Effector CD8-positive, alpha-beta T cell (primary cell): ENCODE results near the gene FBXL16.
A peak's percentile ranks its signal among the peaks of the same experiment; 100 is the strongest.
"Not testable (repeated sequence)": the region's sequence is repeated elsewhere in the genome, so short reads cannot be mapped to it uniquely, and the experiment has no call there.

Experiments
- DNase-seq: peaks from one replicate; lab custom pipeline; 2025; lab: John Stamatoyannopoulos, UW

The FBXL16 gene

DNA sequence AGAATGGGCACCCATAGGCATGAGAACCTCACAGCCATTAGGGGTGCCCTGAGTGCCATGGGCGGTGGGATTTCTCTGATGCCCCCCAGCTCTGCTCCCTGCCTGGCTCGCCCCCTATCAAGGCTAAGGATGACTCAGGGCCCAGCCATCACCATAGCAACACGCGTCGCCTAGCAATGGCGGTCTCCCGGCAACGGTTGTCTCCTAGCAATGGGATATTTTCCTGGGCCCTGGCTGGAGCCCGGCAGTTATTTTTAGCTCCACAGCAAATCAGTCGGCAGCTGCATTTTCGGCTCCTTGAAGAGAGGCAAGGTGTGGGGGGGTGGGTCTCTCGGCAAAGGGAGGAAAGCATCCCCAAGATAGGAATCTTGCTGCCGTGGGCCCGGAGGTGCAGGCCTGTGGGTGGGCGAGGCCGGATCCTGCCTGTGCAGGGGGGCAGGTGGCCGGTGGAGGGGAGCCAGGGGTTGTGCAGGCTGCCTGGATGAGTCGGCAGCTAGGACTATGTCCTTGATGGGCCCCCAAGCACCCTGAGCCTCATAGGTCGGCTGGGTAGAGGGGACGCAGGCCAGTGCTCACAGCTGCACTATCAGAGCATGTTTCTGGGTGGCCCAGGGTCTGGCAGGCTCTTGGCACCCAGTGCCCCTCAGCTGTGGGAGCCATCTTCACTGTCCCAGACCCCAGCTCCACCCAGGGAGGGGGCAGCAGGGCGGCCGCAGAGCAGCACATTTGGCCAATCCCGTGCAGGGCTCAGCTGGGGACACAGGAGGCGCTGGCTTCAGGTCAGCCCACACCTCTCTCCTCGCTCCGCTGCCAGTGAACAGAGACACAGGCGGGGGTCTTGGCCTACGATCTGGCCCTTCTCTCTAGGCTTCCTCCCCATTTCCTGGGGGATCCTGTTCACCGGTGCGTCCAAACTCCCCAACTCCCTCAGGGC is 4.2 kb upstream of the FBXL16 start:
- DNase-seq = no peak

DNA sequence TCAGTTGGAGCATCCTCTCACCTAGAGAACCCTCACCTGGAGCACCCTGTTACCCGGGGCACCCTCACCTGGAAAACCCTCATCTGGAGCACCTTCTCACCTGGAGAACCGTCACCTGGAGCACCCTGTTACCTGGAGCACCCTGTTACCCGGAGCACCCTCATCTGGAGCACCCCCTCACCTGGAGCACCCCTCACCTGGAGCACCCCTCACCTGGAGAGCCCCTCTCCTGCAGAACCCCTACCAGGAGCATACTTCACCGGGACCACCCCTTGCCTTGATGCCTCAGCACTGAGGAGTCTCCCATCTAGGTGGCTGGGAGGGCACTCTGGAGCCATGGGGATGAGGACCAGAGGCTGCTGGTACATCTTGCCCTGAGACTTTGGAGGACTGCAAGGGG is 3.4 kb upstream of the FBXL16 start:
- DNase-seq = no peak

DNA sequence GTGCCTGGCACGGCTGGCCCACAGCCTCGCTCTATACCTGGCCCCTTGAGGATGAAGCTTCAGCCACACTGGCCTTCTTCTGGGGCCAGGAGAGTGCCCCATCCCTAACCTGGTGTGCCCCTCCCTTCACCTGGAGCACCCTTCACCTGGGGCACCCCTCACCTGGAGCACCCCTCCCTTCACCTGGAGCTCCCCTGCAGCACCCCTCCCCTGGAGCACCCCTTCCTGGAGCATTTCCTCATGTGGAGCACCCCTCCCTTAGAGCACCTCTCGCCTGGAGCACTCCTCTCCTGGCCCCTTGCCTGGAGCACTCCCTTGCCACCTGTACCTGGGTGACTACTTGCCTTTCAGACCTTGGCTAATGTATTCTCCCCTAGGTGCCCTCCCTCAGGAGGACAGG is 2.4 kb upstream of the FBXL16 start:
- no peak for DNase-seq

DNA sequence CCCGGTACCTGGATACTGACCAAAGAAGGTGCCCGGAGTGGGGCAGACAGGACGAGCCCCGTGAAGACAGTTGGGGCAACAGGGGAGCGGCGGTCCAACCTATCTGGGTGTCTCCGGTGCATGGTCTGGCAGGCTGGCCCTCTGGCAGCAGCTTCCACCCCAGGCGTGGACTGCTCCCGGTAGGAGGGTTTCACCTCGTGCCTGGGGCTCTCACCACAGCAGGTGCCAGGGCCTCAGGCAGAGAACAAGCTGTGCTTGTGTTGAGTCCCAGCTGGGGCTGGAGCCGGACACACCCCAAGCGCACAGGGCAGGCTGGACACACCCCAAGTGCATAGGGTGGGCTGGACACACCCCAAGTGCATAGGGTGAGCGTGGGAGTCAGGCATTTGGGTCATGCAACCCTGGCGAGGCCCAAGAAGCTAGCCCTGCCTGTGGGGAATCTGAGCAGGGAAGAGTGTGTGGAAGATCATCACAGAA is 1.5 kb upstream of the FBXL16 start:
- no peak for DNase-seq

GRCh38 chr16:706189-707061 is 824 bp upstream of the FBXL16 start:
- no peak for DNase-seq

DNA sequence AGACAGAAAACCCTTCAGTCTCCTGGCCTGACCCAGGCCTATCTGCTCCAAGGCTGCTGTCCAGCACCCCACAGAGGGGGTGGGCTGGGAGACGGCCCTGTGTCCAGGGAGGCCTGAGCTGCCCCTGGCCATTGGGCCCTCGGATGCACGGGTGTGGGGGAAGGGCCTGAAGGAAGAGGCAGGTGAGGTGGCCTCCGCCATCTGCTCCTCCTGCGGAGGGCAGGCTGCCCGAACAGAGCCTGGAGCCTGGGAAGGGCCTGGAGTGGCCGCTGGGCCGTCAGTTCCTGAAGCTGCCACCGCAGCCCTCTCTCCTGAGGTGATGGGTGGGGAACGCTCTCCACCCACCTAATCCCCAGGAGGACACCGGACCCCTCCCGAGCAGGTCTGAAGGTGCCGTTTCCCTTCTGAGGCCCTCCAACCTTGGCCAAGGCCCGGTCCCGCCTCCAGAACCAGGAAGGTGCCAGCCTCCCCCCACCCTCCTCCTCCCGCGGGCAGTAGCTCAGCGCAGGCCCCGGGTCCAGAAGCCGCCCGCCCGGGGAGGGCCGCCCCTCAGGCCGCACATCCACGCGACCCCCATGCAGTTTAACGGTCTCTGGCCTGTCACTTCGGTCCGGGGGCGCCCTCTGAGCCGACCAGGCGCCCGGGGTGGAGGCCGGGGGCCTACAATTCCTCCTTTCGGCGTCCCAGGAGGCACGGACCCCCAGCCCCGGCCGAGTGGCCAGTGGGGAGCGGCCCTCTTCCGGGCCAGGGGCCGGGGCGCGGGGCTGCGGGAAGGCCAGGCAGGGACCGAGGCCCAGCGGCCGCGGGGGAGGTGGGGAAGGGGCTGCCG is 835 bp downstream of the FBXL16 start:
- no peak for DNase-seq

GRCh38 chr16:704047-704446 is 1.6 kb downstream of the FBXL16 start:
- no peak for DNase-seq

GRCh38 chr16:703406-703805 is 2.2 kb downstream of the FBXL16 start:
- DNase-seq = no peak

DNA sequence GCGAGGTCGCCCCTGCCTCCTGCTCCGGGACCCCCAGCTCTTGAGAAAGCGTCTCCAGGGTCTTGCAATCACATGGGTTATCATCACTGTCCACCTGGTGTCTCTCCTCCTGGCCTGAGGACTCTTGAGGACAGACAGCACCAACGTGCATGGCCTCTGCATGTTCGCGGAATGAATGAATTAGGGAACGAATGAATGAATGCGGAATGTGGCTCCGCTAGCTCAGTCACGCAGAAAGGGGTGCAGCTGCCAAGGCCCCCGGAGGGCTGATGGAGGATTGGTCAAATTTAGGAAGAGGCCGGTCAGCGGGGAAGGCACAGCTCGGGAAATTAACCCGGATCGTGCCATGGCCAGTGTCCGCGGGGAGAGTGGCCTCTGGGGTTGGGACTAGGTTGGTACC is 3.3 kb downstream of the FBXL16 start:
- no peak for DNase-seq

- DNase-seq = peak; percentile 18
Measured at GRCh38 chr16:700684-701584, 4.7 kb downstream of the FBXL16 start.

GRCh38 chr16:698911-699671 is 6.5 kb downstream of the FBXL16 start:
- no peak for DNase-seq

DNA sequence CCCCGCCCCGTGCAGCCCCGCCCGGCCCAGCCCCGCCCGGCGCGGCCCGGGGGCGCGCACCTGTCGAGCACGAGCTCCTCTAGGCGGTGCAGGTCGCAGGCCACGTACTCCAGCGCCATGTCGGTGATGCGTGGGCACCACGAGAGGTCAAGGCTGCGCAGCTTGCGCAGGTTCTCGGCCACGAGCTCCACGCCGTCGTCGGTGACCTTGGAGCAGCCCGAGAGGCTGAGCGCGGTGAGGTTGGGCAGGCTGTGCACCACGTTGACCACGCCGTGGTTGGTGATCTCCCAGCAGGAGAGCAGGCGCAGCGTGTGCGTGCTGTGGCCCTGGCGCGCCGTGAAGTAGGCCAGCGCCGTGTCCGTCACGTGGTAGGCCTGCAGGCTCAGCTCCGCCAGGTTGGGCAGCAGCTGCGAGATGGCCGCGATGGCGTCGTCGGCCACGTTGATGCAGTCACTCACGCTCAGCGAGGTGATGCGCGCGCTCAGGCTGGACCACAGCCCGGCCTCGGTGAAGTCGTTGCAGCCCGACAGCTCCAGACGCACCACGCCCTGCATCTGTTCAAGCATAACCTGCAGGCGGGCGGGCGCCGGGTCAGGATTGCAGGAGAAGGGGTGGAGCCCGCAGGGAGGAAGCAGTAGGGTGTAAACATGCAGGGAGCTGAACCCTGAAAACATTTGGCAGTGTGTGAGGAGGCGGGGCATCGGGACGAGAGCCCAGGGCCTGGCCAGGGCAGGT is 10.1 kb downstream of the FBXL16 start:
- peak; percentile 39 for DNase-seq

DNA sequence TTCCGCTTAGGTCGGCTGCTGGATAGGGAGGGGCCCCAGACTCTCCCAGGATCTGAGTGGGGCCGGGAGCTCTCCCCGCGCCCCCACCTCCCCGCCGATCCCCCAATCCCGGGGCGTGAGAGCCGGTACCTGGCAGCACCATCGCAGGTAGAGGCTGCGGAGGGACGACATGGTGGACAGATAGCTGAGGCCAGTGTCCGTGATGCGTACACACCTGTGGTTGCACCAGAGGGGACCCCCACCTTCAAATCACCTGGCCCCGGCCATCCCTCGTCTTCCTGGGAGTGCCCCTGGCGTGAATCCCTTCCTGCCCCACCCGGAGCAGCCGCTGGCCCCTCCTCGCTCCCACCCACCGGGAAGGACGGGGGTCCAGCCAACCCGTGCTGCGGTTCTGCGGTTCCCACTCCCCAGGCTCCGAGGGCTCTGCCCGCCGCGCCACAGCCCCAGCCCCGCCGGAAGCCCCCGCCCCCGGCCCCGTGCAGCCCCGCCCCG is 10.7 kb downstream of the FBXL16 start:
- DNase-seq = no peak

DNA sequence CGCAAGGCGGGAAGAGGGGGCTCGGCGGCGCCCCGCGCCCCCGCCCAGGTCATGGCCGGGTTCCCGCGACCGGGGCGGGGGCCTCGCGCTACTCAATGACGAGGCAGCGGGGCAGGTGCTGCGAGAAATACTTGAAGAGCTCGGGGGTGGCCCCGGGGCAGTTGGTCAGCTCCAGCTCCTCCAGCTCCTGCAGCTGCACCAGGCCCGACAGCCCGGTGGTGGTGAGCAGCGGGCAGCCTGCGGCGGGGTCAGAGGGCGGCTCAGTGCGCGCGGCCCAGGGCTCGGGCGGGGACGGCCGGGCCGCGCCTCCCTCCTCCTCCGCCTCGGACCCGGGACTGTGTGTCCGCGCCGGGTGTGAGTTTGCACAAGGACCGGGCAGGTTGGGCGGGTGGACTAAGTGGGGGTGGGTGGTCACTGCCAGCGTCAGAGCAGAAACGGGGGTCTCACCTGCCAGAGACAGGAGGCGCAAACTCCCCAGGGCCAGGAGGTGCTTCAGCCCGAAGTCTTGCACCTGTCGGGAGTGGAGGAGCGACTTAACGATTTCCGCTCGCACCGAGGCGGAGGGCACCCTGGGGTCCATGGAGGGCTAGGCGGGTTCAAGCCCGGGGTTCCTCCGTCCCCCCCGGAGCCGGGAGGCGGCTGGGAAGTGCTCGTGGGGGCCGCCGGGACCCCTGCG is 11.3 kb downstream of the FBXL16 start:
- DNase-seq = no peak

- DNase-seq = peak; percentile 30
Measured at GRCh38 chr16:693766-694165, 11.8 kb downstream of the FBXL16 start.

- no peak for DNase-seq
Measured at GRCh38 chr16:693364-693763, 12.2 kb downstream of the FBXL16 start.

GRCh38 chr16:692356-693108 is 13.1 kb downstream of the FBXL16 start:
- DNase-seq = no peak

- DNase-seq = not testable (repeated sequence)
Measured at GRCh38 chr16:691242-691641, 14.4 kb downstream of the FBXL16 start.
